NCI-H2029 treated with DMSO at 0.1 percent for 48 hours (cell line): ENCODE measurements around the gene TTC12.

Experiments used
- DNase-seq: peaks from one replicate; lab custom pipeline; 2025; lab: John Stamatoyannopoulos, UW

The TTC12 gene, protein sequence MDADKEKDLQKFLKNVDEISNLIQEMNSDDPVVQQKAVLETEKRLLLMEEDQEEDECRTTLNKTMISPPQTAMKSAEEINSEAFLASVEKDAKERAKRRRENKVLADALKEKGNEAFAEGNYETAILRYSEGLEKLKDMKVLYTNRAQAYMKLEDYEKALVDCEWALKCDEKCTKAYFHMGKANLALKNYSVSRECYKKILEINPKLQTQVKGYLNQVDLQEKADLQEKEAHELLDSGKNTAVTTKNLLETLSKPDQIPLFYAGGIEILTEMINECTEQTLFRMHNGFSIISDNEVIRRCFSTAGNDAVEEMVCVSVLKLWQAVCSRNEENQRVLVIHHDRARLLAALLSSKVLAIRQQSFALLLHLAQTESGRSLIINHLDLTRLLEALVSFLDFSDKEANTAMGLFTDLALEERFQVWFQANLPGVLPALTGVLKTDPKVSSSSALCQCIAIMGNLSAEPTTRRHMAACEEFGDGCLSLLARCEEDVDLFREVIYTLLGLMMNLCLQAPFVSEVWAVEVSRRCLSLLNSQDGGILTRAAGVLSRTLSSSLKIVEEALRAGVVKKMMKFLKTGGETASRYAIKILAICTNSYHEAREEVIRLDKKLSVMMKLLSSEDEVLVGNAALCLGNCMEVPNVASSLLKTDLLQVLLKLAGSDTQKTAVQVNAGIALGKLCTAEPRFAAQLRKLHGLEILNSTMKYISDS

DNA sequence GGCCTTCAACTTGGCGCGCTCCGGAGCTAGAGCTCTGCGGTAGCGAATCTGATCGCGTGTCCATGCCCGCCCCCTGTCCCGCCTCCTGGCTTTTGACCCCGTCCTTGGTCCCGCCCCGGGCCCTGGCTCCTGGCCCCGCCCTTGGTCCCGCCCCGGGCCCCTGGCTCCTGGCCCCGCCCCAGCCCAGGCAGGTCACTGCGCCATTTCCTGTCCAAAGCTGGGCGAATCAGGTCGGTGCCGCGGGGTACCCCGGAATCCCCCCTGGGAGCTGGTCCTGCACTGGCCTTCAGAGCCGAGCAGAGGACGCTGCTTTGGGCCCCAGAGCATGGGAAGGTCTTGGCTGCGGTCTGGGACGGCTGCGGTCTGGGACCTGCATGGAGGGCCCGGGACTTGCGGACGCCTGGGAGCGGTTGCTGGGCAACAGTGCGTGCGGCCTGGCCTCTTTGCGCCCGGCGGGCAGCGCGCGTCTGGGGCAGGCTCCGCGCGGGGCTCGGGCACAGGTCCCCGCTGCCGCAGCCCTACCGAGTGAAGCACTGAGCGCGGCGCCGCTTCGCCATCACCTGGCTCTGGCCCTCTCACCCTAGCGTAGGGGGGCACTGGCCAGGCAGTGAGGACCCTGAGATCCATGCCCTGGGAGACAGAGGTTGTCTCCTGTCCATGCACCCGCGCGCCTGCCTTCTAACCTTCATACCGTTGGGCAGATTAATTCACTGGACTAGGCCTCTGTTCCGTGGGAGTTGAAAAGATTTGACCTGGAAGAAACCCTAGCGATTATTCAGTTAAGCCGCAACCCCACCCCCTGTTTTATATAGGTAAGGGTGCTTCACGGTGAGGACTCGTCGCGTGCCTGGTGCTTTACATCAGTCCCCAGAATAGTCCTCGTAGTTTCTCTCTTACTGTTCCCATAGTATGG, at the start of gene TTC12:
Gene TTC12 (plus strand): TSS at position 195 of the 913 bp plus-strand sequence. CDS start 1,675 bp downstream, outside the sequence.
- peak; percentile 78 for DNase-seq

DNA sequence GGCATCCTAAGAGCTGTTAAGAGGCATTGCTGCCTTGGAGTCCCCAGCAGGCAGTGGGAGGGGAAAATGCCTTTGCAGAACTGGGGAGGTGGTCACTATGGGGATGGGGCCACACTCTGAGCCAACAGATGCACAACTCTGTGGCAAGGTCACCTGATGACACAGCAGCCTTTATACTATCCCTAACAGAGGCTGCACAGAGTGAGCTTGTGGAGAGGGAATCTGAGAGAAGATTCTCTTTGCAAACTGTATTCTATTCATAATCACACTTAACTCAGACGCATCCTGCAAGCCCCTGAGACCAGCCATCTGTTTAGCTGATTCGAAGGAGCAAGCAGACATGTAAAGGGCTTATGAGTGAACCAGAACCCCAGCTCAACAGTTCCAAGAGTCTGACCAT, 49.0 kb upstream of the TTC12 start:
- no peak for DNase-seq

DNA sequence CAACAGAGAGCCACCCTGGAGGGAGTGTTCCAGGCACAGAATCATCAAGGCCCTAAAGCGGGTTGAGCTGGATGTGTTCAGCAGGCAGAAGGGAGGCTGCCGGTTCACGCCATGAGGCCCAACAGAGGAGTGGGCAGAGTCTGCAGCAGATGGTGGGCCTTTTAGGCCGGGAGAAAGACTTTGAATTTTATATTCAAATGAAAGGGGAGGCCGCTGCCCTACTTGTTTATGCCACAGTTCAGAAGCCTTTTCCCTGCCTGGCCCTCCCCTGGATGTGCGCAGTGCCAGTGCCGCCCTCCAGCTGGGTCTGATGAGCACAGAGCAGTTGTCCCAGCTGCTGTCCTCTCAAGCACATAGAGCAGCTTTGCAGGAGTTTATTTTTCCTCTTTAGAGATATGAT, 46.9 kb upstream of the TTC12 start:
- DNase-seq = no peak

DNA sequence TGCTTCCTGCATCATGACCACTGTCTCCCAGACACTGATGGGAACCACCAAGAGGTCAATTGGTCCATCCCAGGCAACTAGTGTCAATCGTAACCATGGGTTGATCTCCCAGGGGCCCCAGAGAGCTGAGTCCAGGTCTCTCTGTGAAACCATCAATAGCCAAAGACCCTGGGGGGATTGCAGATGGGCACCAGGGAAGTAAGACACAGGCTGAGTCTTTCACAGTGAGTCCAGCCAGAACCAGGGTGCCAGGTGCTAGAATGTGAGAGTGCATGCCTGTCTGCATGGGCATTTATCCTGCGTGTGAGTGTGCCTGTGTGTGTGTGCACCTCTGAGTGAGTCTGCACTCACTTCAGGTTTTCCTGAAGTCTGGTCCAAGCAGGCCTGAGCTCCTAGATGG, 45.3 kb upstream of the TTC12 start:
- DNase-seq = no peak

DNA sequence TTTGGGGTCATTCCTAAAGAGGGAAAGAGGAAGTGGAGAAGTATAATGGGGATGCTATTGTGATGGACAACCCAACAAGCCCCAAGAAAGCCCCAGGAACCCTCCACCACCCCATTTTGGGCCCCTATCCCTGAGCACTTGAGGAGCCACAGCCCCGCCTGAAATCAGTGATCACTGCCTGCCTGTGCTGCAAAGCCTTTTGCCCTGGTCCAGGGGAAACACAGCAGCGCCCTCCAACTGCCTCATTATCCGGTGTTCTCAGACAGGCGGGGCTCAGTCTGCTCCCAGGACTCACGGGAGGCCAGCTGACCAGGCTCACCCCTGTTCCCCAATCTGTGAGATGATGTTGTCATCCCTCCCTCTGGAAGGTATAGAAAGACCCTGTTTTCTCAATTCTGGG, 44.7 kb upstream of the TTC12 start:
- no peak for DNase-seq

DNA sequence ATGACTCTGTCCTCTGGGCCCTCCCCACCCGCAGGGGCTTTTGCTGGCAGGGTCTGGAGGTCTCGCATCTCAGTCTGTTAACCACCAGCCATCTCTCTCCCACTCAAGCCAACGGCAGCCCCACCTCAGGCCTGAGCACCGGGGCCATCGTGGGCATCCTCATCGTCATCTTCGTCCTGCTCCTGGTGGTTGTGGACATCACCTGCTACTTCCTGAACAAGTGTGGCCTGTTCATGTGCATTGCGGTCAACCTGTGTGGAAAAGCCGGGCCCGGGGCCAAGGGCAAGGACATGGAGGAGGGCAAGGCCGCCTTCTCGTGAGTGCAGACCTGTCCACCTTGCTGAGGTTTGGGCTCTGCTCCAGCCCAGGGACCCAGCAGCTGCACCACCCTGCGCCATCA, 44.3 kb upstream of the TTC12 start:
- peak; percentile 54 for DNase-seq

DNA sequence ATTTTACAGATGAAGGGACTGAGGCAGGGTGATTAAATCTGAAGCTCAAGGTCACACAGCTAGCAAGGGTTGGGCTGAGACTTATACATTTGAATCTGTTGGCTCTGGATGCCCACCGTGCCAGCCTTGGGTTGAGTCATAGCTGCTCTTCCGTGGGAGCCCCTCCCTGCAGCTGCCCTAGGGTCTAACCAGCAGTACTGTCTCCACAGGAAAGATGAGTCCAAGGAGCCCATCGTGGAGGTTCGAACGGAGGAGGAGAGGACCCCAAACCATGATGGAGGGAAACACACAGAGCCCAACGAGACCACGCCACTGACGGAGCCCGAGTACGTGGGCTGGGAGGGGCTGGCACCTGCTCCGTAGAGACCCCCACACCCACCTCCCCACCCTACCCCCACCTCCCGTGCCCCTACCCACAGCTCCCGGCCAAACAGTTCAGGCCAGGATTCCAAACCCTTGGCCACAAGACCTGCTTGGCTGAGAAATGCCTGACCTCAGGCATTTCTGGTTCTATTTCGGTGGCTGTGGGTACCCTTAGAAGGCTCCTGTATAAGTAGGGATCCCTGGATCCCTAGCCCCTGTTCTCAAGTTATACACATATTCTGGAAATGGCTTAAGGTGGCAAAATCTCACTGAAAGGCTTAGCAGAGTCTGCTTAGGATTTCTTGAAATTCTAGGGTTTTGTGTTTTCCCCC, 42.7 kb upstream of the TTC12 start:
- DNase-seq = no peak

DNA sequence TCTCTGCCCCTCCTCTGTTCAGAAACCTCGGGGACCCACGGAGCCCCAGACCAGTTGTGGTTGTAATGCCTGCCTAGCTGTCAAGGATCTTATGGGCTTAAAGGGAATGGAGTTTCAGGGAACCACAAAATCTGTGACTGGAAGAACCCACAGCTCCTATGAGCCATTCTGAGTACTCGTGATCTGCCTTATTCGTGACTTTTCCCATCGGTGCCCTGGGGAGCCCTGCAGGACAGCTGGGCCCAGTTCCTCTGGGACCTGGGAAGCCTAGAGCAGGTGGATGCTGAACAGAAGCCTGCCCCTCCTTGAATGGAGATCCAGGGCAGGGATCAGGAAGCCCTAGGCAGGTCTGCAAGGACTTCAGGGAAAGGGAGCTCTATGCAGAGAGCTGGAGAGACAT, 42.1 kb upstream of the TTC12 start:
- DNase-seq = no peak

DNA sequence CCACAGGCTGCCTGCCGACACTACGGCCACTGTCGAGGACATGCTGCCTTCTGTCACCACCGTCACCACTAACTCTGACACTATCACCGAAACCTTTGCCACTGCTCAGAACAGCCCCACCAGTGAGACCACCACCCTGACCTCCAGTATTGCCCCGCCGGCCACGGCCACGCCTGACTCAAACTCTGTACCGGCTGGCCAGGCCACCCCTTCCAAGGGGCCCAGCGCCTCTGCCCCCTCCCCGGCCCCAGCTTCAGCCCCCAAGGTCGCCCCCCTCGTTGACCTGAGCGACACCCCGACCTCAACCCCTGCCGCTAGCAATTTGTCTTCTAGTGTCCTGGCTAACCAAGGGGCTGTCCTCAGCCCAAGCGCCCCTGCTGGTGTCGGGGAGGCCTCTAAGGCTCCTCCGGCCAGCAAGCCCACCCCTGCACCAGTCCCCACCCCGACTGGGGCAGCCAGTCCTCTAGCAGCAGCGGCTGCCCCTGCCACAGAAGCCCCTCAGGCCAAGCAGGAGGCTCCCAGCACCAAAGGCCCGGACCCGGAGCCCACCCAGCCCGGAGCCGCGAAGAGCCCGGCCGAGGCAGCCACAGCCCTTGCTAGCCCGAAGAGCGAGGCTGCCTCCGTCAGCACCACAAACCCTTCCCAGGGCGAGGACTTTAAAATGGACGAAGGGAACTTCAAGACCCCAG, 41.3 kb upstream of the TTC12 start:
- no peak for DNase-seq

DNA sequence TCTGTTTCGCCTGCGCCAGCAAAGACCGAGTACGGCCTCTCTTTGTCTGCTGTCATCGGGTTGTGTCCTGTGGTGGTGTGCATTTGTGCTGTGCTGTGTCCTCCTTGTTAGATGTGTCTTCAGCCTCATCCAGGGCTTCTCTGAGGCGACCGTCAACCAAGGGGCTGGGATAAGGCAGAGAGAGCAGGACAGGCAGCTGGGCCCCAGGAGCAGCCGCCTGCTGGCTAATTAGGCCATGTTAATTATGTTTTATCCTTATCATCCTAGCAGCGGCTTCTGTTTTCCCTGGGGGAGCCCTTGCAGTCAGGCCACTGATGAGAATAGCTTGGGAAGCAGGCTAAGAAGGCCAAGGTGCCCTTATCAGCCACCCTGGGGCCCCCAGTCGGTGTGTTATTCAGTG, 40.7 kb upstream of the TTC12 start:
- no peak for DNase-seq

DNA sequence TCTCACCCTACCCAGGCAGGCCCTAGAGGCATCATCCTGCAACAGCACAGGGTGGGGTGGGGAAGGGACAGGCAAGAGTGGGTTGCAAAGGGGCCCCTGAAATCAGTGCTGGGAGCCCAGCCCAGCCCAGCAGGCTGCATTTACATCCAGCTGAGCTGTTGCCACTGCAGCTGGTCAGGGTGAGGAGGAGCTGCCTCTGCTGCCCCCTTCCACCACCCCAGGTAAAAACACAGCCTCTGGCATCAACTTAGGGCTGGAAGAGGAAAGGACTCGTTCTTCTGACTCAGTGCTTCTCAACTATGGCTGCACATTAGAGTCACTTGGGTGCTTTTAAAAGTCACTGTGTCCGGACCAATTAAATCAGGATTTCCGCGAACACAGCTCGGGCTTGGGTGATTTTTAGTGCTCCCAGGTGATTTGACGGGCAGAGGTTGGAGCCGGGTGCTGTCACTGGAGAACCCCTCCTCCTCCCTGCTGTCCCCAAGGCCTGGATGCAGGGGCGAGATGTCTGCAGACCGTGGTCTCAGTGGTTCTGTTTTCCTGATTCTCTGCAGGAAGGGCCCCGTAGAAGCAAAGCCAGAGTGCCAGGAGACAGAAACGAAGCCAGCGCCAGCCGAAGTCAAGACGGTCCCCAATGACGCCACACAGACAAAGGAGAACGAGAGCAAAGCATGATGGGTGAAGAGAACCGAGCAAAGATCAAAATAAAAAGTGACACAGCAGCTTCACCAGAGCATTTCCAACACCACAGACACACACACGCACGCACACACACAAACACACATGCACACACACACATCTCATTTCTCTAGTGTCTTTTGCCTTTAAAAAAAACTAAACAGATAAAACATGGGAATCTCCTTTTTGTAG, 39.4 kb upstream of the TTC12 start:
- no peak for DNase-seq

DNA sequence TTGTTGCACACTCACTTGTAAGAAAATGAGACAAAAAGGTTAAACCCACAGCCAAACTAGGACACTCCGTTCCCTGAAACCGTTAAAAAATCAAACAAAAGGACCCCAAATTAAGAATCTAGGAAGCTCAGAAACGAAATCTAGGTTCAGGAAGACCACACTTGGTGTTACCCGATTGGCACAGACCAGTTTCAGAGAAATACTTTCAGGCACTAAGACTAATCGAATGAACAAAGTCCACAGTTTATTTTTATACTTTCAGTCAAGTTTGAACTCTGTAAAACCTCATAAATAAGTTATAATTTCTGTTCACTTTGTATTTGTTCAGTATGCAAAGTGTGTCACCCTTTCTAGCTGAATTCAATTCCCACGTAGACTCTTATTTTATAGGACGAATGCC, 38.8 kb upstream of the TTC12 start:
- DNase-seq = no peak

DNA sequence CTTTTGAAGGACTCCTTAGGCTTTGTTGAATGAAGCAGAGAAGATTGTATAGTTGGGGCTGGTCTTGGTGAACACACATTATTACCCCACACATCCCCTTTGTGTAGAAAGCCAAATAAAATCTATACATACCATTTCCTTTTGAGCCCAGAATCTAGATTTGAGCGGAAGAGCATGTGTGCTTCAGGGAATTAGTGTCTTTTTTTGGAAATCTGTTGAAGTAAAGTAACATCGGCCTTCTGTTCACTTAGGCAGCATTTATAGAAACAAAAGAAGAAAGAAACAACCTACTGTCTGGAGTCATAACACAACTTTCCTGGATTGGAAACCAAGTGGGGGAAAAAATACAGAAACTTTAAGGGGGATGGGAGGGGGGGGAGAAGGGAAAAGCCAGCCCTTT, 37.9 kb upstream of the TTC12 start:
- DNase-seq = no peak

DNA sequence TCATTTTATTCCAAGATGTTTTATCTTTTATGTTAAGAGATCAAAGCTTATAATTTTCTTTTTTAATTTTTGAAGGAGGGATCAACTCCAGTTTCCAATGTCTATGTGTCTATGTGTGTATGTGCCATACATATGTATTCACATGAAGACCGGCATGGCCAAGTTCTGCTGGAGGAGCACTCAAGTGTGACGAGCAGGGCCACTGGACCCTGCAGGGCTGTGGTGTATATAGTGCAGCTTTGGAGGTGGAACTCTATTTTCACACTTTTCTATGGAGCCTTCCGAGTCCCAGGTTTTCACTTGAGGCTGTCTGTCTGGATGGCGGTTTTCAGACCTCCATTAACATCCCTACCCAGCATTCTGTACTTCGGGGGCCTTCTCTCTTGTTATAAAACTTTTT, 36.5 kb upstream of the TTC12 start:
- no peak for DNase-seq

DNA sequence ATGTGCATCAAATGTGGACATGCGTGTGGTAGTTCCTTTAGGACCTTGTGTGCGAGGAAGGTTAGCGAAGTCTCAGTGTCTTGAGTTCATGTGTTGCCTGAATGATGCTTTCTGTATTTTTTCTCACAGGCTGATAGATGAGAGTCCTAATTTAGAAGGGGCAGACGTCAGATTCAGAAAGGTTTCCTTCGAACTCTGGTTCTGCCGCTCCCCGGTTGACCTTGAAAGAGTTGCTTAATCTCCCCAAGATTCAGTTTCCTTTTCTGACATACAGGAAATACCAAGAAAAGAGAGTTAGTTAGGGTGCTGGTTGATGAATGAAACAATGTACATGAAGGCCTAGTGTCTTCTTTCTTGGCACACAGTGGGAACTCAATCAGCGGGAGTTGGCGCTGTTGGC, 35.9 kb upstream of the TTC12 start:
- no peak for DNase-seq

DNA sequence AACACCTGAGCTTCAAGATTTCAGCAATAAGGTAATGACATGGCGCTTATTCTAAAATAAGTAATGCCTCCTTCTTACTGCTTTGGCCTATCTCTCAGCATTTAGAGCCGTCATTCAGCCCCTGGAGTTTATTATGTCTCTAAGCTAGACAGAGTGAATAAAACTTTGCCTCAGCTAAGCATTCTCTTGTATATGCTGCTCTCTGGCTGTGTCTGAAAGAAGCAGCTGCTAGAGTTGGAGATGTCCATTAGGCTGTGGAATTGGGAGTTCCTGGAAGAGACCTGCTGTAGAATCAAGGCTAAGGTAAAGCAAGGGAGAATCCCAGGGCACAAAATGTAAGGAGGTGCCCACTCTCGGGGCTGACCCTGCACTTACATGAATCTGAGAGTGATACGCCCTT, 35.5 kb upstream of the TTC12 start:
- DNase-seq = no peak

DNA sequence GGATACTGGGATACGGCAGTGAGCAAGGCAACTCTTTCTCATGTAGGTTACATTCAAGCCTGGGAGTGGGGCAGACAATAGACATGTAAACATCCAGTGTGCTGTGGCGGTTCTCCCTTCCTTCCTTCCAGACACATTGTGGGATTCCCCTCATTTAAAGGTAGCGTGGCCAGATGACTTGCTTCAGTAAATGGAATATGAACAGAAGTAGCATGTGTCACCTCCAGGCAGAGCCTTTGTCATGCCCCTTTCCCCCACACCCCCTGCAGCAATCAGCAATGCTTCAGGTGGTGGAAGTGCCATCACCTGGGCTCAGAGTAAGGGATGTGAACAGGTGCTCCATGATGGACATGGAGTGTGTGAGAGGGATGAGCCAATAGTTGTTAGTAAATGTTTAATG, 34.8 kb upstream of the TTC12 start:
- no peak for DNase-seq

DNA sequence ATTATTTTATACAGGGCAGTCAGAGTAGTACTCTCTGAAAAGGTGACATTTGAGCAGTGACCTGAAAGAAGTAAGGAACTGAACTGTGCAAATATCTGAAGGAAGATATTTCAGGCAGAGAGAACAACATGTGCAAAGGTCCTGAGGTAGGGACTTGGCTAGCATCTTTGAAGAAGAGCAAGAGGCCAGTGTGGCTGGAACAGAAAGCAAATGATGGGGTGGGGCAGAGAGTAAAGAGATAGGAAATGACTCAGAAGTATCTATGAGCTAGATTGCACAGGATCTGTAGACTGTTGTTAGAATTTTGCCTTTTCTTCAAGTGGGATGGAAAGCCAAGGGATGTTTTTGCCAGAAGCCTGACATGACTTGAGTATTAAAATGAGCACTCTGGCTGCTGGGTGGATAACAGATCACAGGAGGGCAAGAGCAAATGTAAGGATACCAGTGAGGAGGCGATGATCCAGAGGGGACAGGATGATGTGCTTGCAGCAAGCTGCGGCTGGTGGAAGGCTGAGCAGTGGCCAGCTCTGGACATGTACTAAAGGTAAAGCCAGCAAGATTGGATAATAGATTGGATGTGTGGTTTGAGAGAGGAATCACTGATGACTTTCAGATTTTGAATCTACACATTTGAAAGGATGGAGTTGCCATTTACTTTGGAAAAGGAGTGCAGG, 33.2 kb upstream of the TTC12 start:
- no peak for DNase-seq

DNA sequence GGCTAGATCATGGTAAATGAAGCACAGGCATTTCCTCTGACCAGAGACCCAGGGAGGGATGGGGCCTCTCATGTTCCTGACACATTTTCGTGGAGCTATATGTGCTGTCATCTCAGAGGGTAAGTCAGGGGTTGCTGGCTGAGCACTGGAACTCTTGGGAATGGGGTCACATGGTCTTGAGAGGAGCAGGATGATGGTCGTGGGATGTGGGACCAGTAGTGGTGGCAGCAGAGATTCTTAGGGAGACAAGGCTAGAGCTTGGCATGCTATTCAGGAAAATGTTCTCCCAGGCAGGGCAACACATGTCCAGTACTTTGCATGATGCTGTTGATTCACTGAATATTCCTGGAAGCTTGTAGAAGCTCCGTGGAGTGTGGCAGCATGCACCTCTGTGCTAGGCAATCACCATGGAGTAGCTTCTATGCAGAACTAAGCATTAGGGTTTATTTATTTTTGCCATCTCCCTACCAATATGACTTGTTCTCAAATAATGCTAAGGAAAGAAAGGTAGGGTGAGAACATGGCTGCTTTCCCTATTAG, 31.4 kb upstream of the TTC12 start:
- DNase-seq = no peak

DNA sequence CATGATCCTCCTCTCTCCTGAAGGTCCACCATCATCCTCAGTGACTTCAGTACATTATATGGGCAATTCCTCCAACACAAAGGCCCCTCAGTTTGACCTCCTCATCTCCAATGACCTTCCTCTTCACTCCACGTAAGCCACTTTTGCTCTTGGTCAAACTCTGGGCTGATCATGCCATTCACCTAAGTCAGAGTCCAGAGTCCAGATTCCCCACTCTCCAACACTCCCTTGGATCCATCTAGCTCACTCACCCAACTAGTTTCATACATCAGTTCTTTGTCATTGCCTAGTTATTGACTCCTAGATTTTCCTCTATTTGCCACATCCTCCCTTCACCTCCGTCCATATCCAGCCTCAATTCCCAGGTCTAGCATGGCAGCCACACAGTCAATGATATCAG, 30.5 kb upstream of the TTC12 start:
- no peak for DNase-seq
